HTERT RPE-1 (cell line): Measurements from ENCODE around the gene IGSF21.

Experiments used
- in situ Hi-C: fragments of 300-500 bp; cut with MboI; formaldehyde crosslinking; loops from 4 replicates; pipeline ENCODE4 v1.14.3; 2020; ENCODE audit warnings: low sequenced_read_pairs

IGSF21 gene

DNA sequence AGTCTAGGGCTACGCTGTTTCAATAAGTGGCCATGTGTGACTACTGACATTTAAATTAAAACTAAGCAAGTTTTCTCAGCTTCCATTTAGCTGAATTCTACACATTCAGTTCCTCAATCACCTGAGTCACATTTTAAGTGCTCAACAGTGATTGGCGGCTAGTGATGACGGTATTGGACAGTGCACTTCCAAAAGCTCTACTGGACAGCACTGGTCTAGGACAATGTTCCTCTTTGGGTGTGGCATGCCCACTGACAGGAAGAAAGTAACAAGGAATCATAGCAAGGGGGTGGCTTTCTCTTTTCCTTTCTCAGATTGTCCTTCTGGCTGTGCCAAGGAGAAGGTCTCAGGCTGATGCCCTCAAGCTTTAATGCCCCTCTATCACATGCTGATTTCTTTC, 11.7 kb downstream of the IGSF21 start:
- in situ Hi-C loops, result no loop called here

DNA sequence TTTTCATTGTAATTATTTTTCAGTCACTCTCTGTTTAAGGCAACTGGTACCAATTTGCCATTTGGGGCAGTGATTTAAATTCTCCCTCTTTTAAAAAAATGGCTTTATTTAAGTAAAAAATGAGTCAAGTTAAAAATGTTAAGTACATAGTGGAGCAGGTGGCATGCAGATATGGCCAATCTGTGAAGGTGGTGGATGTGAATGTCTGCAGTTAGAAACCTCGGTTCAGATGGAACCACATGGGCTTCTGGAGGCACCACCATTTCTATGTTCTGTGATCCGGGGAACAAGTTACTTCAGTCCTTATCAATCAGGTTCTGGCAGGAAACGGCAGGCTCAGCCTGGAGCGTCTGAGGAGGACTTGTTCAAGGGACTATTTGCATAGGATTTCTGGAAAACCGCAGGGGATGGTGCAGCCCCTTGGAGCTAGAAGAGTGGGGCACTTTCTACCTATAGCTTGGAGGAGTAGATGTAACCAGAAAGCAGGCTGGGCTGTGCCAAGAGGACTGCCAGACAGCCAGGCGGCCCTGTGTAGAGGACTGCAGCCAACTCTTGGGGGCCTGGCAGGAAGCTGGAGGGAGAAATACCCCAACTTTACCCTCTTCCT, 12.3 kb downstream of the IGSF21 start:
- in situ Hi-C loops, result no loop called here

DNA sequence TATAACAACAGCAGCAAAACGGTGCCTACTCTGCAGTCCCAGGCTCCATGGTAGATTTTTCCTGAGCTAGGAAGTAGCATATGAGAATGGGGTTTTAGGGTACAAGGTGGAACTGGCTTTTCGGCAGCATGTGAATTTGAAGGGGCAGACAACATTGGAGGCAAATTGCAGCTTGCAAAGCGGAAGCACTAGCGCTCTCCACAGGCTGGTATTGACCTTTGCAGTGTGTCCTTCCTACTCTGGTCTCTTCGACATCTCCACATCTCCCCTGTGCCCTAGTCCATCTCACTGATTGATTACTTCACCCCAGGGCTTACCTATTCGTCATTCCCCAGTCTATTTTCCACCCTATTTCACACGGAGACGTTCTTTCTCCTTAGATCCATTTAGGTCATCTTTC, 13.0 kb downstream of the IGSF21 start:
- in situ Hi-C loops, result no loop called here

DNA sequence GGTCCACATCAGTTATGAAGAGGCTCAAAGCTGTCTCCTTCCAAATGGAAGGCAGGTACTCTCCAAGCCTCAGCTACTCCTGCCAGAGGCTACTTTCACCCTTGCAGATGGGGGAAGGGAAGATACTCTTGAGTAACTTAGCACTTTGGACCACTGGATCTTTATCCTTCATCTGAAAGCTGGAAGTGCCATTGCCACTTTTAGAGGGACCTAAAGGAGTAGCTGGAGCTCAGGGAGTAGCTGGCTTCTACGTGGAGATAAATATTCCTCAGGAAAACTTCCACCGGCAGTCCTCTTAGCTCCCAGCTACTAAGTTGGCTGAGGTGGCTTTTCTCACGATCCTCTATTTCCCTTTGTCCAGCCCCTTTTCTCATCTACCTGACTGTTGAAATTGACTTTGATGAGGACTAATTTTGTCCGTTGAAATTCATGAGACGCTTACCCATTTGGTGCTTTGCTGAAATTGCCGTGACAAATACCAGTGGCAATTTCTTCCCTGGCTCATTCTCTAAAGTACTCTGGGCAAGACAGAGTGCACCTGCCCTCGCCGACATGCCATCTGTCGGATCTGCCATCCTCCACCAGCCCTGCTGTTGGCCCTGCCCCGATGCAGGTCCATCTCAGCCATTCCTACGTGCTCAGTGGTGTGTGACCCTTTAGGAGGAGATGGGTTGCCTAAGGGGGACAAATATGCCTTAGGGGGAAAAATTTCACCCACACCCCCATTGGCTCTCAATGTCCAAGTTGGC, 13.6 kb downstream of the IGSF21 start:
- in situ Hi-C loops, result no loop called here

DNA sequence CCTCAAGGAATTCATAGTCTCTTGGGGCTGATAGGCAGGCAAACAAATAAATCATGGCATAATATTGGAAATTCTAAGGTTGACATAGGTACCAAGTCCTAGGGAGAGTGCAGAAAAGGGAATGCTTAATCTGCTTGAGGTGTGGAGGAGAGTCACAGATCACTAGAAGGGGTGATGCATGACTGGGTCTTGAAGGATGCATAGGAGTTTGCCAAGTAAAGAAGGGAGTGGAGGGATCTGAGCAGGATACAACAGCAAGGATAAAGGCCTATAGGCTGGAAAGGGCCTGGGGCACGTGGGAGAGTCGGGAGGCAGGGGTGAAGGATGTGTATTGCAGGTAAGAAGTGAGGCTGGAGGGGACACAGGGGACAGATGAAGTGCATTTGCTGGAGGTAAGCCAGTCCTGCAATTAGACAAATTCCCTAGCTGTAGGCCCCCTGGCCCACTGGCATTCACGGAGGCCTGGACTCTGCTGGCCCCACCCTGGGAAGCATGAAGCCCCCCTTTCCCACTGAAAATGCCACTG, 15.9 kb downstream of the IGSF21 start:
- in situ Hi-C loops, result no loop called here

DNA sequence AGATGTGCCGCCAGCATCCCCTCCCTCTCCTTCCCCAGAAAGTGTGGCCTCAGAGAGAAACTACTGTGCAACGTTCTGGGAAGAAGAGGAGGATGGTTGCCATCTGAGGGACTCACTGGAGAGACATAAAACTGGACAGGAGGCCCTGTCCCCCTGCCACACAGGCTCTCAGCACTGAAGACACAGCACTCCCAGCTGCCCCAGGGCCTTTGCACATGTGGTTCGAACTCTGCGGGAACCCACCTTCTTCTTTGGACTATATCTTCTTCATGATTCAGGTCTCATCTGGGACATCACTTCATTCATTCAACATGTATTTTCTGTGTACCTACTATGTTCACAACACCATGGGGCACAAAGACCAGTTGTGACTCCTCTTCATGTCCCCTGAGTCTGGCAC, 17.4 kb downstream of the IGSF21 start:
- in situ Hi-C loops, result no loop called here

DNA sequence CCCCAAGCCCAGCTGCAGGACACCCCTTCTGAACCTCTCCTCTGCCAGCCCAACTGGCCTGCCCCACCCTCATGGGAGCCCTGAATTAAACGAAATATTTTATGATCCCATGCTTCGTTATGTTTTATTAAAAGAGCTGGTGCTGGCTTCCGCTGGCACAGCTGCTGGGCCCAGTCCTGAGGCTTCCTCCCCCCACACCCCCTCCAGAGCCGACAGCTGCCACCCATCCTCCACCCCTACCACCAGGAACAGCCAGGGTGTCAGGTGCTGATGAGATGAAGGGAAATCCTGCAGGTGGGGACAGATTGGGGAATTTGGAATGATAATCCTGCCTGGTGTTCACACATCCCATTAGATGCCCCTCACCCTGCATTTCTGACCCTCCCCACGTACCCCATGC, 19.0 kb downstream of the IGSF21 start:
- in situ Hi-C loops, result no loop called here

DNA sequence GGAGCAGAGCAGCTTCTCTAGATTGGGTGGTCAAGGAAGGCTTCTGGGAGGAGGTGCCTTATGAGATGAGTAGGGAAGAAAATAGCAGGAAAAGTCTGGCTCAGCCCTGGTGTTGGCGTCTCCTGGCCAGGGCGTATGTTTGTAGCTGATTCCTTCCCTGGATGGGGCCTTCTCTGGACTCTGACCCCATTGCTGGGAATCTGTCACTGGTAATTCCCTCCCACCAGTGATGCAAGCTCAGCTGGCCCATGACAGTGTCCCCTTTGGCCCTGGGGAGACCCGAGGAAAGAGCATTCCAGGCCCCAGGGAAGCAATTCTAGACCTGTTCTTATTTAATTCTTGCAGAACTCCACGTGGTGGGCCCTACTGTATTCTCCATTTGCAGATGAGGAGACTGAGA, 20.7 kb downstream of the IGSF21 start:
- in situ Hi-C loops, result no loop called here

DNA sequence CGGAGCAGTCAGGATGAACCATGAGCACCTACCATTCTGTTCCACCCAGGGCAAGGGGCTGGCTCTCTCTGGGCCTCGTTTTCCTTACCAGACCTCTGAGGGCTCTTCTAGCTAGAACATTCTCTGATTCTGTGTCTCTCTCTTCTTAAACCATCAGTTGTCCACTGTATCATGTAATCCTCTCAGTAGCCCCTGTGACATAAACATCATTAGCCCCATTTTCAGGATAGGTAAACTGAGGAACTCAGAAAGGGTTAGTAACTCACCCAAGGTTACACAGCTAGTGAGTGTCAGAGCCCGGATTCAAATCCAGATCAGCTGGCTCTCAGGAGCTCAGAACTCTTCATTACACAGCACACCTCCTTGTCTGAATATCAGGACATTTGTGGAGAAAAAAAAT, 22.8 kb downstream of the IGSF21 start:
- in situ Hi-C loops, result no loop called here

DNA sequence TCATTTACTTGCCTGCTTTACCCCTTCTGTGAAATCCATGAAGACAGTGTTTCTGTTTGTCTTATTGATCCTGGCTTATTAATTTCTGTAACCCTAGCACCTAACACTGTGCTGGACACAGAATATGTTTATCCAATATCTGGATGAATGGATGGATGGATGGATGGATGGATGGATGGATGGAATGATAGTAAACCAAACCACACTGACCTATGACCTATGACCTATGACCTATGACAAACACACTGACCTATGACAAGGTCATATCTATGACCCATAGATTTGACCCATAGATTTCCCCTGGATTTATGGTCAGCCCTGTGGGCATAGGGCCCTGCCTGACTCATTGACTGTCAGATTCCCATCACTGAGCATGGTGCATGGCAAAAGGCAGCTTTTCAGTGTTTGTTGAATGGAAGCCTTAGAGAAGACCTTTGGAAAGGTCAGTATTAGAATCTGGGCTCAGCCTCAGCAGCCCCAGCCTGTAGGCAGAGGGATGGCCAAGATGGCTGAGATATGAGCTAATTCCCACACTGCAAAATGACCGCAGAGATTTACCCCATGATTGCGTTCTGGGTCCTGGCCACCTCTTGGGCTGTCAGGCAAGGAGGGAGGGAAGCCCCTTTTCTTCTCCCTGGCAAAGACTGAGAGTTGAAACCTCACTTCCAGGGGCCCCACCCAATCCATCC, 24.6 kb downstream of the IGSF21 start:
- in situ Hi-C loops, result no loop called here

DNA sequence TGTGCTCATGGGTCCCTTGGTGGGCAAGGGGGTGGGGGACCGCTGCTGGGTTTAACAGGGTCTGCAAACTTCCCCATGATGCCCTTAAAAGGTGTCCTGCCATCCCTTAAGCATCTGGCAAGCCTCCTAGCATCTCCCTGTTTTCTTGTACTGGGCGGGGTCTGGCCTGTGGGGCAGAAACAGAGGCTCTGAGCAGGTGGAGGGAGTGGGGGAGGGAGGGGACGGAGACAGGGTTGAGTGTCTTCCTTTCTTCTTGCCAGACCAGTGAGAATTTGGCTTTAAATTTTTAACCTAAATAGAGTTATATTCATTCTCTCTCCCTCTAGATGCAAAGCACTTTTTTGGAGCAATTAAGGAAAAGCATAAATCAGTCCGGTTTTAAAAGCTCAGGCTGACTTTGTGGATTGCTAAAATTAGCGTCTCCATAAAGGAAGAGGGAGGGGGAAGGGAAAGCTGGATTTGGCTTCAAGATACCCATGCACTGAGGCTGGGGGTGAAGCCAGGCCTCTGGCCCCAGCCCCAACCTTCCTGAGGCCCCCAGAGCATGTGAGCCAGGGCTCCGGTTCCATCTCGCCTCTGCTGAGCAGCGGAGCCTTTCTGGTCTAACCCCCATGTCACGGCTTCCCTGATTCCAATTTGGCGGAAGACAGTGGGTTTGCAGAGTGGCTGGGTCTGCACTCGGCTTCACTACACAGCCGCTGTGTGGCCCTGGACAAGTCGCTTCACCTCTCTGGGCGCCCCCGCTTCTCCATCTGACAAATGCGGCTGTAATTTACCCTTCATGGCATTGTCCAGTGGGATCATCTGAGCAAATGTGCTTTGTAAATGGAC, 25.3 kb downstream of the IGSF21 start:
- in situ Hi-C loops, result no loop called here

DNA sequence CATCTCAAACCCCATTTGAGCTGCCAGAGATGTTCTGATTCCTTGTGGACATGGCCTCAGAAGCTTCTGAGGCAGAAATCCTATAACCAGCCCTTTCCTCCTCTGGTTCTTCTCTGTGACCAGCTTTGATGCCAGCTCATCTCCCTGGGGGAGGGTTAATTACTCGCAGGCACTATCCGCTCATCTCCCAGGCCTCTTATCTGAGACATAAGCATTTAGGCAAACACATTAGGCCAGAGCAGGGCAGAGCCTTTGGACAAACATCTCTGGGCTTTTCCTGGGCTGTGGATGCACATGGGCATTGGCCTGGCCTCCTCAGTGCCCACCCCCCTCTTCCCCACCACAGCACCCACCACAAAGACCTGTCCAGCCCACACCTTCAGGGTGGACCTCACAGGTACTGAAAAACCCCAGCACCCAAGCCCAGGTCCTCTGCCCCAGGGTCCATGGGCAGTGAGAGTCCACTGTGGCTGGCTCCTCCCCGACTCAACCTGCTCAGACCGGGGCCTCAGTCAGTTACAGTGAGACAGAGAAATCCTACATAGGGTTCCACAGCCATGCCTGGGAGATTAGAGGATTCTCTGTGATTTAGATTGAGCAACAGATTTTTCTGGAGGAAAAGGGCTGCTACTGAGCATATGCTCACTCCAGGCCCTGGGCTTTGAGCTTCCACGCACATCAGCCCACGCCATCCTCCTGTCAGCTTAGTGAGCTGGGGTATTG, 26.9 kb downstream of the IGSF21 start:
- in situ Hi-C loops, result no loop called here

DNA sequence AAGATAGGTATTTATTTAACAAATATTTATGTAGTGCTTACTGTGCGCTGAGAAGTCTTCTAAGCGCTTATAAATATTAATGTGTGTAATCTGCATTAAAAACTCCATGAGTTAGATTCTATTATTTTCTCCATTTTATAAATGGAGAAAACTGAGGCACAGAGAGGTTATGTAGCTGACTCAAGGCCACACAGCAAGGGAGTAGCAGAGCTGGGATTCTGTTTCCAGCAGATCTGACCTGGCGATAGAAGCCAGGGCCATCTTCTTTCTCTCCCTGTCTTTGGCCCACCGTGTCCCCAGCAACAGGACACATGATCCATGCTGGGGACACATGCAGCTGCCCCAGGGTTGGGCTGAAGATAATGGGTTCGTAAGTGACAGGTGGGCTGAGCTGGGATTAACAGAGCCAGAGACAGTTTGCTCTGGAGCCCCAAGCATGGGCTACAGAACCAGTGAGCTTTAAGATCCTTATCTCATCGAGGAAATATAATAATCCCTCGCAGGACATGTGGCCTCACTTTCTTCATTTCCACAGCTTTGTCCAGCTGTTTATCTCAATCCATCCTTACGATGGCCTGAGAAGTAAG, 30.3 kb downstream of the IGSF21 start:
- in situ Hi-C loops, result no loop called here

DNA sequence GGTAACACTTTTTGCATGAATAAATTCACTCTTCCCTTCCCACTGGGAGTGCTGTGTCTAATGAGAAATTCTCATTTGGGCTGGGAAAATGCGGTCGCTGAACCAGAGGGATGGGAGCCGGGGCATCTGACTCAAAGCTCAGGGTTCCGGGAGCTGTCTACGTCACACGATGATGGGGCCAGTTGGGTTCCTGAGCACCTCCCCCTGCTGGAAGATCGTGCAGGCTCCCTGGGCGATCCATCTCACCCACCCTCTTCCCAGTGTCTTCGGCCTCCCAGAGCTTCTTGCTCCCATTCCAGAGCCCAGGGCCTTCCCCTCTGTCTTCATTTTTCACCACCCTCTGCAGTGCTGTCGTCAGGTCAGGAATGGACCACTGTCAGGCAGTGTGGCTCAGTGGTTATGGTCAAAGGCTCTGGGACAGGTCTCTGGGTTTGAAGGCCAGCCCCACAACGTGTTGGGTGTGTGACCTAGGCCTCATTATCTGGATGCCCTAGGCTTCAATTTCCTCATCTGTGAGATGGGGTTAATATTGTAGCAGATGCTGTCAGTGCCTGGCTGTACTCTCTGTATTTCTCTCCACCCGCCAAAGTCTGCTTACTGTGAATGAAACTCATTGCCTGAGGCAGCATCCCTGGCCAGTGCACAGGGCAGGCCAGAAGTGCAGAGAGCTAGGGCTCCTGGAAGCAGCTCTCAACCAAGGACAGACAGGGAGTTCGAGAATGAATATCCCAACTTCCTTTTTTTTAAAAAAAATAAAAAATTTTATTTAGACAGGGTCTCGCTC, 31.8 kb downstream of the IGSF21 start:
- in situ Hi-C loops, result no loop called here

DNA sequence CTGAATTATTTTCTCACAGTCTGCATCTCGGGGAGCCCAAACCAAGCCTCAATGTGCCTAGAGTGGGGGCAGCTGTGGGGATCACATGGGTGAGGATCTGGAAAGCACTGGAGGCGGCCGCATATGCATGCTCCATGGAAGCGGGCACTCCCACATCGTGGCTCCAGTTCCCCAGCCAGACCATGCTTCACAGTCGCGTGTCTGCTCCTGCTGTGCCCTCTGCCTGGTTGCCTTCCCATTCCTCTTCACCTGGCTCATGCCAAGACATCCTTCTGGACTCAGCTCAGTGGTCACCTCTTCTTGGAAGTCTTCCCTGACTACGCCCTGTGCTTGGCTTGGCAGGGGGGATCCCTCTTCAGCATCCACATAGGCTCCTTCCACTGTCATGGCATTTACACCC, 32.8 kb downstream of the IGSF21 start:
- in situ Hi-C loops, result no loop called here

DNA sequence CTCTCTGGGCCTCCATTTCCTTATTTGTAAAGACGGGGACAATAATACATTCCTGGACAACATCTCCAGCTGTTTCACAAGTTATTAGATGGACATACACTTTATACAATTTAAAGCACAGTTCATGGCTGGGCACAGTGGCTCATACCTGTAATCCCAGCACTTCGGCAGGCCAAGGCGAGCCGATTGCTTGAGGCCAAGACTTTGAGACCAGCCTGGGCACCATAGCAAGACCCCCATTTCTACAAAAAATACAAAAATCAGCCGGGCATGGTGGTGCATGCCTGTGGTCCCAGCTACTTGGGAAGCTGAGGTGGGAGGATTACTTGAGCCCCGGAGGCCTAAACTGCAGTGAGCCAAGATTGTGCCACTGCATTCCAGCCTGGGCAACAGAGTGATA, 34.1 kb downstream of the IGSF21 start:
- in situ Hi-C loops, result no loop called here

DNA sequence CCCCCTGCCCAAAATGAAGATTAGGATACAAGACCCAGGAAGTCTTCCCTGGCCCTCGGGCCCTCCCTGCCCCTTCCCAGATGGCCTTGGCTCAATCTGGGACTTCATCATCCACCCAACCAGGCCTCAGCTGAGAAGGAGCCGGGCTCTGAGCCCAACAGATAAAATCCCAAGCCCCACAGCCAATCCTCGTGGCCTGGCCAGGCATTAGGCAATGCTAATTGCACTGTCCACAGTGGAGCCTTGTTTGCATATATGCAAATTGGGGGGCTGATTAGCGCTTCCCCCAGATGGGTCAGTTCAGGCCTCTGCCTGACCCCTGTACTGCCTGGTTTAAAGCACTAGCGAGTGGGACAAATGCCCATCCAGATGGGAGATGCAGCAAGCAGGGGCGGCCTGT, 34.9 kb downstream of the IGSF21 start:
- in situ Hi-C loops, result no loop called here

DNA sequence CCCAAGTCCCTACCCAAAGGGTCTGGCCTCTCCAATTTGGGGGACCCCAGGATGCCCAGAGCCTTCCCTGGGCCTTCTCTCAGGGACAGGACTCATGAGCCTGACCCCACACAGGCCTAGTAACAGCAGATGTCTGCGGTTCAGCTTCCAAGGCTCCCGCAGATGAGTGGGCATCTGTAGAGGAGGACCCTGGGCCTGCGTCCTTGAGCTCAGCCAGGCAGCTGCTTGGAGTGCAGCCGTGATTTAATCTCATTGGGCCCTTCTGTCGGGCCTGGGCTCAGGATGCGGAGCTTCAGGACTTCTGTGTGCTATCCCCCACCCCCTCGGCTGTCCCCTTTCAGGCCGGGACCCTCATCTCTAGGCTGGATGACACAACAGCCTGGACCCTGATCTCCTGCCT, 35.4 kb downstream of the IGSF21 start:
- in situ Hi-C loops, result no loop called here

DNA sequence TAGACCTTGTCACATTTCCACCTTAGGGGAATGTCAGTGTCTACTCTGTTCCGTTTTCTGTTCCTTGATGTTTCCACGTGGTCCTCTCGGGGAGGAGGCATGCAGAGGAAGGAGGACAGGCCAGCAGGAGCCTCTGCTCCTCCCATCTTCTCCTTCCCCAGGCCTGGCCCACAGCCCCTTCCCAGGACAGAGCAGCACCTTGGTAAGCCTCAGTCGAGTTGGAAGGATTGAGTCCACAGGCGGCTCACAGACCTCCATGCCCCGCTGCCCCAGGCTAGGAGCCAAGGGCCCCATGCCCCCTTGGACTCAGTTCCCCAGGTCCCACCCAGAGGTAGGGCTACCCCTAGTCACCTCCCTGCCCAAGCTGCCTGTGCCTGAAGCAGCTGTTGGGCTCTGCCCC, 36.5 kb downstream of the IGSF21 start:
- in situ Hi-C loops, result no loop called here
